ENCODE results near the gene KCNMA1.

The KCNMA1 gene

GRCh38 chr10:77590344-77591237 is 47.0 kb downstream of the KCNMA1 start:
- no peak for TF ChIP-seq TAF1 (IDR thresholded peaks at IDR 0.05; ENCODE audit: low read depth)

- TF ChIP-seq TEAD4 (IDR thresholded peaks at IDR 0.05), result no peak
- TF ChIP-seq ZBTB7A (IDR thresholded peaks at IDR 0.05; ENCODE audit: low read depth), result no peak
- no peak for TF ChIP-seq EP300 (IDR thresholded peaks at IDR 0.05; ENCODE audit: borderline replicate concordance)
- no peak for TF ChIP-seq FOXM1 (IDR thresholded peaks at IDR 0.05; ENCODE audit: borderline replicate concordance, low read depth)
- no peak for TF ChIP-seq MAX (IDR thresholded peaks at IDR 0.05)
- no peak for TF ChIP-seq TAF1 (IDR thresholded peaks at IDR 0.05; ENCODE audit: low read depth)
- TF ChIP-seq USF1 (IDR thresholded peaks at IDR 0.05), result no peak
- no peak for TF ChIP-seq REST (IDR thresholded peaks at IDR 0.05; ENCODE audit: low read depth)
- no peak for TF ChIP-seq TCF12 (IDR thresholded peaks at IDR 0.05; ENCODE audit: low read depth)
- no peak for TF ChIP-seq RAD21 (IDR thresholded peaks at IDR 0.05; ENCODE audit: low read depth)
- TF ChIP-seq EGR1 (IDR thresholded peaks at IDR 0.05), result no peak
- no peak for TF ChIP-seq YY1 (IDR thresholded peaks at IDR 0.05; ENCODE audit: low read depth)
- no peak for TF ChIP-seq NFIC (IDR thresholded peaks at IDR 0.05)
- TF ChIP-seq CREB1 (IDR thresholded peaks at IDR 0.05; ENCODE audit: low read depth), result no peak
- no peak for TF ChIP-seq CEBPB (IDR thresholded peaks at IDR 0.05)
Observed at GRCh38 chr10:77588886-77589285, 48.7 kb downstream of the KCNMA1 start.

GRCh38 chr10:77587416-77587790 is 50.2 kb downstream of the KCNMA1 start:
- no peak for TF ChIP-seq CEBPB (IDR thresholded peaks at IDR 0.05)
- TF ChIP-seq EP300 (IDR thresholded peaks at IDR 0.05; ENCODE audit: borderline replicate concordance), result no peak
- TF ChIP-seq MAX (IDR thresholded peaks at IDR 0.05), result no peak
- no peak for TF ChIP-seq ZBTB7A (IDR thresholded peaks at IDR 0.05; ENCODE audit: low read depth)
- no peak for TF ChIP-seq RAD21 (IDR thresholded peaks at IDR 0.05; ENCODE audit: low read depth)
- TF ChIP-seq EGR1 (IDR thresholded peaks at IDR 0.05), result no peak
- no peak for TF ChIP-seq YY1 (IDR thresholded peaks at IDR 0.05; ENCODE audit: low read depth)
- TF ChIP-seq CREB1 (IDR thresholded peaks at IDR 0.05; ENCODE audit: low read depth), result no peak
- TF ChIP-seq TEAD4 (IDR thresholded peaks at IDR 0.05), result no peak

GRCh38 chr10:77586719-77587415 is 50.7 kb downstream of the KCNMA1 start:
- TF ChIP-seq USF1 (IDR thresholded peaks at IDR 0.05) (0 out of 2 replicates have a peak, but pooled peaks have one; percentile 35), TCF12 (IDR thresholded peaks at IDR 0.05; ENCODE audit: low read depth) (no peak), CEBPB (IDR thresholded peaks at IDR 0.05) (peak; percentile 73)

- no peak for TF ChIP-seq YY1 (IDR thresholded peaks at IDR 0.05; ENCODE audit: low read depth)
- TF ChIP-seq USF1 (IDR thresholded peaks at IDR 0.05), result no peak
- no peak for TF ChIP-seq TCF12 (IDR thresholded peaks at IDR 0.05; ENCODE audit: low read depth)
- TF ChIP-seq TAF1 (IDR thresholded peaks at IDR 0.05; ENCODE audit: low read depth), result no peak
- no peak for TF ChIP-seq FOXM1 (IDR thresholded peaks at IDR 0.05; ENCODE audit: borderline replicate concordance, low read depth)
- no peak for TF ChIP-seq TEAD4 (IDR thresholded peaks at IDR 0.05)
Observed at GRCh38 chr10:77584938-77585337, 52.7 kb downstream of the KCNMA1 start.

GRCh38 chr10:77583527-77583926 is 54.1 kb downstream of the KCNMA1 start:
- TF ChIP-seq TAF1 (IDR thresholded peaks at IDR 0.05; ENCODE audit: low read depth) (no peak), EP300 (IDR thresholded peaks at IDR 0.05; ENCODE audit: borderline replicate concordance) (no peak), RAD21 (IDR thresholded peaks at IDR 0.05; ENCODE audit: low read depth) (no peak), CEBPB (IDR thresholded peaks at IDR 0.05) (no peak), ZBTB7A (IDR thresholded peaks at IDR 0.05; ENCODE audit: low read depth) (no peak), NFIC (IDR thresholded peaks at IDR 0.05) (no peak), YY1 (IDR thresholded peaks at IDR 0.05; ENCODE audit: low read depth) (no peak), USF1 (IDR thresholded peaks at IDR 0.05) (no peak), TEAD4 (IDR thresholded peaks at IDR 0.05) (no peak), FOXM1 (IDR thresholded peaks at IDR 0.05; ENCODE audit: borderline replicate concordance, low read depth) (no peak), TCF12 (IDR thresholded peaks at IDR 0.05; ENCODE audit: low read depth) (no peak), CREB1 (IDR thresholded peaks at IDR 0.05; ENCODE audit: low read depth) (no peak)

Measured in Ishikawa (cell line).